H9 (cell line): ENCODE results near the gene CTCF. TPM values are rescaled to one million over a fixed set of nuclear protein-coding genes. Genes with fewer than 3 reads are reported as not detected.

ENCODE experiments used
- DNase-seq: peaks from one replicate; pipeline ENCODE4 v3.0.0-alpha.2; 2017
- H2AFZ ChIP-seq: one replicate; pipeline ENCODE4 v1.6.1; 2013; ENCODE audit warnings: mild to moderate bottlenecking, low read length, control low read depth, moderate library complexity
- H2AK5ac ChIP-seq: 2 replicates; pipeline ENCODE4 v1.6.1; 2013; ENCODE audit warnings: low read length, control low read depth, mixed read lengths; ENCODE audit not compliant: insufficient read length
- H2BK120ac ChIP-seq: one replicate; pipeline ENCODE4 v1.6.1; 2013; ENCODE audit warnings: low read depth, mild to moderate bottlenecking, low read length, control low read depth, inconsistent platforms; ENCODE audit not compliant: poor library complexity, severe bottlenecking
- H2BK12ac ChIP-seq: 2 replicates; pipeline ENCODE4 v1.6.1; 2013; ENCODE audit warnings: low read length, control low read depth, mixed read lengths, low read depth; ENCODE audit not compliant: insufficient read length
- H2BK15ac ChIP-seq: 2 replicates; pipeline ENCODE4 v1.6.1; 2013; ENCODE audit warnings: low read depth, low read length, control low read depth
- H2BK20ac ChIP-seq: one replicate; pipeline ENCODE4 v1.6.1; 2013; ENCODE audit warnings: low read depth, mild to moderate bottlenecking, low read length, control low read depth, inconsistent platforms; ENCODE audit not compliant: poor library complexity, severe bottlenecking
- H2BK5ac ChIP-seq: 2 replicates; pipeline ENCODE4 v1.6.1; 2013; ENCODE audit warnings: low read length, control low read depth, mixed read lengths; ENCODE audit not compliant: insufficient read length
- H3K14ac ChIP-seq: 2 replicates; pipeline ENCODE4 v1.6.1; 2013; ENCODE audit warnings: low read length, control low read depth; ENCODE audit not compliant: insufficient read depth
- H3K18ac ChIP-seq: 2 replicates; pipeline ENCODE4 v1.6.1; 2013; ENCODE audit warnings: low read depth, mild to moderate bottlenecking, mixed read lengths, low read length, control low read depth; ENCODE audit not compliant: insufficient read length
- H3K23ac ChIP-seq: 2 replicates; pipeline ENCODE4 v1.6.1; 2013; ENCODE audit warnings: low read length, control low read depth, mixed read lengths, low read depth; ENCODE audit not compliant: insufficient read length
- H3K23me2 ChIP-seq: 2 replicates; pipeline ENCODE4 v1.6.1; 2013; ENCODE audit warnings: low read depth, mild to moderate bottlenecking, mixed read lengths, low read length, control low read depth; ENCODE audit not compliant: insufficient read length, poor library complexity, severe bottlenecking
- H3K27ac ChIP-seq: 2 replicates; pipeline ENCODE4 v1.5.1; 2013; ENCODE audit warnings: low read length, control low read depth, mixed read lengths, low read depth; ENCODE audit not compliant: insufficient read length
- H3K27me3 ChIP-seq: 2 replicates; pipeline ENCODE4 v1.6.1; 2013; ENCODE audit warnings: low read length, control low read depth, inconsistent platforms; ENCODE audit not compliant: insufficient read depth
- H3K4ac ChIP-seq: 2 replicates; pipeline ENCODE4 v1.6.1; 2013; ENCODE audit warnings: low read depth, mild to moderate bottlenecking, control low read depth, inconsistent platforms, low read length, moderate library complexity
- H3K4me1 ChIP-seq: 2 replicates; pipeline ENCODE4 v1.6.1; 2013; ENCODE audit warnings: low read length, control low read depth, inconsistent platforms; ENCODE audit not compliant: insufficient read depth
- H3K4me2 ChIP-seq: 2 replicates; pipeline ENCODE4 v1.6.1; 2013; ENCODE audit warnings: low read length, control low read depth, mixed read lengths; ENCODE audit not compliant: insufficient read length, insufficient read depth
- H3K56ac ChIP-seq: 2 replicates; pipeline ENCODE4 v1.6.1; 2013; ENCODE audit warnings: low read depth, mild to moderate bottlenecking, mixed read lengths, low read length, control low read depth; ENCODE audit not compliant: insufficient read length
- H3K79me1 ChIP-seq: 2 replicates; pipeline ENCODE4 v1.6.1; 2013; ENCODE audit warnings: low read depth, mild to moderate bottlenecking, moderate library complexity, low read length, control low read depth, inconsistent platforms; ENCODE audit not compliant: insufficient read depth, poor library complexity, severe bottlenecking
- H3K79me2 ChIP-seq: 2 replicates; pipeline ENCODE4 v1.6.1; 2013; ENCODE audit warnings: low read length, control low read depth, inconsistent platforms; ENCODE audit not compliant: insufficient read depth
- H3K9ac ChIP-seq: 2 replicates; pipeline ENCODE4 v1.6.1; 2013; ENCODE audit warnings: low read length, control low read depth, mixed read lengths; ENCODE audit not compliant: insufficient read length; ENCODE audit errors: extremely low read depth
- H3K9me3 ChIP-seq: one replicate; pipeline ENCODE4 v1.6.1; 2013; ENCODE audit warnings: low read depth, low read length, inconsistent platforms; ENCODE audit not compliant: control insufficient read depth
- H3T11ph ChIP-seq: one replicate; pipeline ENCODE4 v1.6.1; 2013; ENCODE audit warnings: mild to moderate bottlenecking, low read length, control low read depth, inconsistent platforms
- H4K20me1 ChIP-seq: one replicate; pipeline ENCODE4 v1.6.1; 2013; ENCODE audit not compliant: control insufficient read depth, insufficient read length, insufficient read depth
- H4K5ac ChIP-seq: 2 replicates; pipeline ENCODE4 v1.6.1; 2013; ENCODE audit warnings: low read depth, mild to moderate bottlenecking, mixed read lengths, low read length, control low read depth; ENCODE audit not compliant: insufficient read length
- H4K8ac ChIP-seq: replicated peaks from 2 replicates; pipeline ENCODE4 v1.6.1; 2013; ENCODE audit warnings: low read length, control low read depth, mixed read lengths, low read depth; ENCODE audit not compliant: insufficient read length
- H4K91ac ChIP-seq: 2 replicates; pipeline ENCODE4 v1.6.1; 2013; ENCODE audit warnings: low read depth, mild to moderate bottlenecking, moderate library complexity, mixed read lengths, low read length, control low read depth; ENCODE audit not compliant: insufficient read length
- H3K27ac Mint-ChIP-seq, 3 experiments: 2 replicates in 2 of 3; 3 replicates in 1 of 3; pipeline ENCODE4 v1.8.0; 2020 to 2021; ENCODE audit warnings: mixed read lengths in 3 of 3, mild to moderate bottlenecking in 1 of 3, moderate library complexity in 1 of 3
- H3K27me3 Mint-ChIP-seq: 2 replicates; pipeline ENCODE4 v1.8.0; 2021; ENCODE audit warnings: low read depth, mild to moderate bottlenecking, moderate library complexity, mixed read lengths
- H3K36me3 Mint-ChIP-seq, 3 experiments: 2 replicates in 2 of 3; 3 replicates in 1 of 3; pipeline ENCODE4 v1.8.0; 2020 to 2021; ENCODE audit warnings: low read depth in 3 of 3, mixed read lengths in 3 of 3; ENCODE audit not compliant: insufficient read depth in 1 of 3
- H3K4me1 Mint-ChIP-seq, 2 experiments: 2 replicates each; pipeline ENCODE4 v1.8.0; 2020; ENCODE audit warnings: mixed read lengths in 2 of 2
- H3K4me3 Mint-ChIP-seq, 2 experiments: 2 replicates in 1 of 2; 3 replicates in 1 of 2; pipeline ENCODE4 v1.8.0; 2020 to 2021; ENCODE audit warnings: mild to moderate bottlenecking in 2 of 2, mixed read lengths in 2 of 2, moderate library complexity in 1 of 2
- H3K9me3 Mint-ChIP-seq, 2 experiments: 2 replicates in 1 of 2; 3 replicates in 1 of 2; pipeline ENCODE4 v1.8.0; 2020; ENCODE audit warnings: mild to moderate bottlenecking in 2 of 2, mixed read lengths in 2 of 2, moderate library complexity in 1 of 2
- WGBS: extraction: QIAGEN DNeasy Blood & Tissue Kit; methylation state at CpG from one replicate; pipeline ENCODE4 v1.1.7; 2013; ENCODE audit warnings: missing lambda C conversion rate, low lambda C conversion rate, mixed read lengths; ENCODE audit not compliant: insufficient read length; ENCODE audit errors: extremely low coverage; 5-methylcytosine and 5-hydroxymethylcytosine counted together
- total RNA-seq: library from RNA; stranded (reverse); gene quantifications from 2 replicates; pipeline ENCODE4 v1.2.1, GENCODE V29; 2021
- TF ChIP-seq, protein P1 (sequence below): fragments of 200-600 bp; sonication (generic); conservative IDR thresholded peaks from 3 replicates; pipeline ENCODE4 v1.8.0; 2021; ENCODE audit warnings: antibody characterized with exemption, mild to moderate bottlenecking

The CTCF gene
- total RNA-seq, 1 experiment from 2014 or later: 87.3 TPM

DNA sequence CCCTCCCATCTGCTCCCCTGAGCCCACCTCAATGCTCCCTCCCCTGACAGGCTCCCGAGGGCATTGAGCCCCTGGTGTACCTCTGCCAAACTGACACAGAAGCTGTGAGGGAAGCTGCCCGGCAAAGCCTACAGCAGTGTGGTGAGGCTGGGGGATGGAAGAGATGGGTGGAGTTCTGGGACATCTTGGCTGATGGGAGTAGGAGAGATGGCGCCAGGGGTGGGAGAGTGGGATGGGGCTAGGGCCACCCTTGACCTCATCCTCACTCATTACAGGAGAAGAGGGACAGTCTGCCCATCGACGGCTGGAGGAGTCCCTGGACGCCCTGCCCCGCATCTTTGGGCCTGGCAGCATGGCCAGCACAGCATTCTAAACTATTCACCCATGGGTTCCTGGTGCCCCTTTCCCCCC is 16.2 kb upstream of the CTCF start:
- Histone ChIP-seq H3K4ac (no peak overlapping the region), H3K9ac (no peak overlapping the region), H3K79me1 (no peaks in the 10 kb centered on the region), H2AK5ac (no peak overlapping the region), H3K23me2 (no peaks in the 10 kb centered on the region), H3K79me2 (no peaks in the 10 kb centered on the region), H3K56ac (no peak overlapping the region), H2BK120ac (no peak overlapping the region), H4K5ac (no peak overlapping the region), H3K27ac (no peak overlapping the region), H2BK20ac (no peak overlapping the region), H2BK15ac (no peak overlapping the region), H4K20me1 (no peaks in the 10 kb centered on the region), H2BK12ac (no peak overlapping the region), H3K27me3 (no peaks in the 10 kb centered on the region), H3K18ac (no peak overlapping the region), H3K4me1 (no peaks in the 10 kb centered on the region; the same call in 1 of the 2 replicates), H4K8ac (no peak overlapping the region), H3K14ac (no peak overlapping the region), H3K23ac (no peak overlapping the region), H3K4me2 (no peak overlapping the region), H4K91ac (no peak overlapping the region), H2AFZ (no peak overlapping the region), H2BK5ac (no peak overlapping the region), H3K9me3 (no peaks in the 10 kb centered on the region), H3T11ph (no peak overlapping the region)
- Mint-ChIP-seq H3K36me3 (peaks cover 2 to 13% (median 8%) of the 10 kb centered on the region in 3 experiments; a peak in 6 of 7 replicates), H3K4me1 (peaks cover 5 to 16% of the 10 kb centered on the region in 2 experiments; a peak in 3 of 4 replicates), H3K27me3 (peaks cover 13% of the 10 kb centered on the region), H3K27ac (no peak overlapping the region), H3K9me3 (no peaks in the 10 kb centered on the region; a peak in 1 of 5 replicates), H3K4me3 (no peak overlapping the region)
- WGBS: no CpG with 5 or more reads among the region's 7 CpGs
- TF ChIP-seq, protein P1, sequence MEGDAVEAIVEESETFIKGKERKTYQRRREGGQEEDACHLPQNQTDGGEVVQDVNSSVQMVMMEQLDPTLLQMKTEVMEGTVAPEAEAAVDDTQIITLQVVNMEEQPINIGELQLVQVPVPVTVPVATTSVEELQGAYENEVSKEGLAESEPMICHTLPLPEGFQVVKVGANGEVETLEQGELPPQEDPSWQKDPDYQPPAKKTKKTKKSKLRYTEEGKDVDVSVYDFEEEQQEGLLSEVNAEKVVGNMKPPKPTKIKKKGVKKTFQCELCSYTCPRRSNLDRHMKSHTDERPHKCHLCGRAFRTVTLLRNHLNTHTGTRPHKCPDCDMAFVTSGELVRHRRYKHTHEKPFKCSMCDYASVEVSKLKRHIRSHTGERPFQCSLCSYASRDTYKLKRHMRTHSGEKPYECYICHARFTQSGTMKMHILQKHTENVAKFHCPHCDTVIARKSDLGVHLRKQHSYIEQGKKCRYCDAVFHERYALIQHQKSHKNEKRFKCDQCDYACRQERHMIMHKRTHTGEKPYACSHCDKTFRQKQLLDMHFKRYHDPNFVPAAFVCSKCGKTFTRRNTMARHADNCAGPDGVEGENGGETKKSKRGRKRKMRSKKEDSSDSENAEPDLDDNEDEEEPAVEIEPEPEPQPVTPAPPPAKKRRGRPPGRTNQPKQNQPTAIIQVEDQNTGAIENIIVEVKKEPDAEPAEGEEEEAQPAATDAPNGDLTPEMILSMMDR: no peak
- DNase-seq: no peak
